ENCODE results near the gene RAD23A.

- no peak for TF ChIP-seq POLR2AphosphoS5 (IDR thresholded peaks at IDR 0.05)
- TF ChIP-seq CTCF (IDR thresholded peaks at IDR 0.05) = no peak
Observed at GRCh38 chr19:12946092-12946721, 545 bp downstream of the RAD23A start.

All from breast epithelium (tissue), 3 donors.